GM23248 (cell line): Measurements from ENCODE around the gene TRPV3. TPM values are rescaled to one million over a fixed set of nuclear protein-coding genes. Genes with fewer than 3 reads are reported as not detected.

Source experiments
- DNase-seq: peaks from one replicate; pipeline ENCODE4 v3.0.0-alpha.2; 2015
- H2AFZ ChIP-seq: fragments of 200-600 bp; sonication (generic); 2 replicates; pipeline ENCODE4 v1.6.1; 2016; ENCODE audit warnings: antibody characterized with exemption
- H3F3A ChIP-seq: fragments of 200-600 bp; sonication (generic); 2 replicates; pipeline ENCODE4 v1.6.1; 2016; ENCODE audit warnings: mild to moderate bottlenecking, antibody characterized with exemption, mixed run types; ENCODE audit not compliant: insufficient read depth
- H3K27ac ChIP-seq: fragments of 200-600 bp; sonication (generic); 2 replicates; pipeline ENCODE4 v1.5.1; 2016; ENCODE audit warnings: mild to moderate bottlenecking
- H3K27me3 ChIP-seq: fragments of 200-600 bp; sonication (generic); replicated peaks from 2 replicates; pipeline ENCODE4 v1.6.1; 2016; ENCODE audit warnings: mild to moderate bottlenecking; ENCODE audit not compliant: insufficient read depth
- H3K36me3 ChIP-seq: fragments of 200-600 bp; sonication (generic); 2 replicates; pipeline ENCODE4 v1.6.1; 2016; ENCODE audit warnings: low read depth, mild to moderate bottlenecking
- H3K4me1 ChIP-seq: fragments of 200-600 bp; sonication (generic); 2 replicates; pipeline ENCODE4 v1.6.1; 2016; ENCODE audit warnings: mild to moderate bottlenecking; ENCODE audit not compliant: insufficient read depth
- H3K4me2 ChIP-seq: fragments of 200-600 bp; sonication (generic); one replicate; pipeline ENCODE4 v1.6.1; 2016; ENCODE audit warnings: mild to moderate bottlenecking; ENCODE audit not compliant: unreplicated experiment
- H3K4me3 ChIP-seq: fragments of 200-600 bp; sonication (generic); 2 replicates; pipeline ENCODE4 v1.5.1; 2016; ENCODE audit warnings: mild to moderate bottlenecking
- H3K79me2 ChIP-seq: fragments of 200-600 bp; sonication (generic); 2 replicates; pipeline ENCODE4 v1.6.1; 2016; ENCODE audit warnings: mild to moderate bottlenecking; ENCODE audit not compliant: insufficient read depth
- H3K9ac ChIP-seq: fragments of 200-600 bp; sonication (generic); 2 replicates; pipeline ENCODE4 v1.6.1; 2016; ENCODE audit warnings: mild to moderate bottlenecking
- H3K9me2 ChIP-seq: fragments of 200-600 bp; sonication (generic); 2 replicates; pipeline ENCODE4 v1.6.1; 2016; ENCODE audit warnings: mixed run types, mild to moderate bottlenecking, moderate library complexity; ENCODE audit not compliant: insufficient read depth
- H3K9me3 ChIP-seq: fragments of 200-600 bp; sonication (generic); one replicate; pipeline ENCODE4 v1.6.1; 2017; ENCODE audit warnings: low read depth
- H4K20me1 ChIP-seq: fragments of 200-600 bp; sonication (generic); 2 replicates; pipeline ENCODE4 v1.6.0; 2016; ENCODE audit not compliant: insufficient read depth
- EZH2 ChIP-seq: fragments of 200-600 bp; sonication (generic); IDR thresholded peaks from 2 replicates; pipeline ENCODE4 v1.6.1; 2018; ENCODE audit warnings: antibody characterized with exemption, mild to moderate bottlenecking; ENCODE audit not compliant: insufficient read depth, poor library complexity, severe bottlenecking
- EZH2phosphoT487 ChIP-seq: fragments of 200-600 bp; sonication (generic); IDR thresholded peaks from 2 replicates; pipeline ENCODE4 v1.6.1; 2018; ENCODE audit warnings: antibody characterized with exemption, moderate library complexity, mild to moderate bottlenecking, low read depth; ENCODE audit not compliant: insufficient read depth
- WGBS, 2 experiments: methylation state at CpG; one replicate each; pipeline ENCODE4 v1.1.6; 2015 to 2017; ENCODE audit warnings: low lambda C conversion rate in 2 of 2, low coverage in 1 of 2; ENCODE audit errors: missing lambda C conversion rate in 2 of 2; 5-methylcytosine and 5-hydroxymethylcytosine counted together
- in situ Hi-C: fragments of 300-500 bp; cut with MboI; formaldehyde crosslinking; loops from 2 replicates; pipeline ENCODE4 v1.15.0; 2020
- polyA plus RNA-seq: library from polyadenylated mRNA; unstranded; fragments of >200 nt; fragmentation: Nextera tagmentation; extraction: Ambion mirVana; gene quantifications from 2 replicates; pipeline ENCODE4 v1.2.1, GENCODE V29; 2016
- total RNA-seq: library from RNA; depleted of rRNA; stranded (reverse); fragments of >200 nt; shearing (Covaris generic); gene quantifications from 2 replicates; pipeline ENCODE4 v1.2.3, GENCODE V29; 2014

TRPV3 gene
- total and polyA plus RNA-seq, 2 experiments from 2014 or later = 0.41 to 1.1 TPM

- H3K9me2 ChIP-seq = no peaks in the 10 kb centered on the region
- H2AFZ ChIP-seq = no peak overlapping the region
- no peak for DNase-seq
- in situ Hi-C loops = no loop called here
- no peak overlapping the region for H3K9ac ChIP-seq
- no peak overlapping the region for H3K27ac ChIP-seq
- no peaks in the 10 kb centered on the region for H4K20me1 ChIP-seq
- peaks cover 12% of the 10 kb centered on the region for H3F3A ChIP-seq
- H3K9me3 ChIP-seq = no peaks in the 10 kb centered on the region
- H3K4me1 ChIP-seq = peaks cover 11% of the 10 kb centered on the region
- no peak for TF ChIP-seq EZH2phosphoT487
- H3K27me3 ChIP-seq = no peaks in the 10 kb centered on the region
- H3K36me3 ChIP-seq = no peaks in the 10 kb centered on the region
- no peak overlapping the region for H3K4me2 ChIP-seq
- 93 to 99% methylated on average over 11 of the region's 11 CpGs for WGBS, 2 experiments
- H3K79me2 ChIP-seq = no peaks in the 10 kb centered on the region
- H3K4me3 ChIP-seq = no peak overlapping the region
Measured at GRCh38 chr17:3576970-3577369, 19.4 kb upstream of the TRPV3 start.

- in situ Hi-C loops = no loop called here
- no peak overlapping the region for H2AFZ ChIP-seq
Measured at GRCh38 chr17:3575511-3575910, 17.9 kb upstream of the TRPV3 start.

GRCh38 chr17:3574231-3574630 lies 16.6 kb upstream of the TRPV3 start:
- peaks cover 11% of the 10 kb centered on the region for H3K4me1 ChIP-seq
- no peaks in the 10 kb centered on the region for H3K9me2 ChIP-seq
- WGBS, 2 experiments = 97% methylated on average over 7 of the region's 7 CpGs
- in situ Hi-C loops = no loop called here
- H3K27ac ChIP-seq = no peak overlapping the region
- H3K36me3 ChIP-seq = no peaks in the 10 kb centered on the region
- no peaks in the 10 kb centered on the region for H4K20me1 ChIP-seq
- no peaks in the 10 kb centered on the region for H3K79me2 ChIP-seq
- H3K4me2 ChIP-seq = no peak overlapping the region
- no peak for DNase-seq
- H3K4me3 ChIP-seq = no peak overlapping the region
- no peak overlapping the region for H2AFZ ChIP-seq
- H3F3A ChIP-seq = peaks cover 12% of the 10 kb centered on the region
- H3K27me3 ChIP-seq = no peaks in the 10 kb centered on the region
- TF ChIP-seq EZH2phosphoT487 = no peak
- no peak for TF ChIP-seq EZH2
- no peak overlapping the region for H3K9ac ChIP-seq
- no peaks in the 10 kb centered on the region for H3K9me3 ChIP-seq

More at GRCh38 chr17:3575511-3575910, 17.9 kb upstream of the TRPV3 start:
- TF ChIP-seq EZH2 = no peak
- no peak for TF ChIP-seq EZH2phosphoT487
- Histone ChIP-seq H3K9me2 (no peaks in the 10 kb centered on the region), H3K4me3 (no peak overlapping the region), H3K27me3 (no peaks in the 10 kb centered on the region), H3K27ac (peak overlapping the region; percentile 86), H4K20me1 (no peaks in the 10 kb centered on the region), H3K9me3 (no peaks in the 10 kb centered on the region), H3K79me2 (no peaks in the 10 kb centered on the region), H3K4me2 (no peak overlapping the region), H3K36me3 (no peaks in the 10 kb centered on the region), H3K9ac (peak overlapping the region; percentile 65), H3F3A (peaks cover 12% of the 10 kb centered on the region), H3K4me1 (peaks cover 11% of the 10 kb centered on the region)
- peak; percentile 94 for DNase-seq
- WGBS, 2 experiments = 0 to 1% methylated on average over 5 of the region's 5 CpGs

- H4K20me1 ChIP-seq = no peaks in the 10 kb centered on the region
Measured at GRCh38 chr17:3573246-3574100, 15.9 kb upstream of the TRPV3 start.

More at GRCh38 chr17:3573246-3574100, 15.9 kb upstream of the TRPV3 start:
- Histone ChIP-seq H3K79me2 (no peaks in the 10 kb centered on the region), H3K9me2 (no peaks in the 10 kb centered on the region), H2AFZ (no peak overlapping the region), H3K4me1 (peaks cover 11% of the 10 kb centered on the region), H3K9ac (no peak overlapping the region), H3K4me3 (no peak overlapping the region), H3K9me3 (no peaks in the 10 kb centered on the region), H3F3A (peaks cover 12% of the 10 kb centered on the region), H3K27me3 (no peaks in the 10 kb centered on the region), H3K36me3 (no peaks in the 10 kb centered on the region), H3K4me2 (no peak overlapping the region), H3K27ac (no peak overlapping the region)
- in situ Hi-C loops = no loop called here
- TF ChIP-seq EZH2phosphoT487 = no peak
- no peak for TF ChIP-seq EZH2
- DNase-seq = no peak
- 80 to 86% methylated on average over 17 to 22 of the region's 22 CpGs for WGBS, 2 experiments
